NT2/D1 (cell line): ENCODE measurements around the gene SPPL3.

Experiments
- SUZ12 ChIP-seq: IDR thresholded peaks from 2 replicates; pipeline ENCODE4 v1.6.1; 2011; ENCODE audit not compliant: insufficient read length, insufficient read depth; ENCODE audit errors: extremely low read depth
- ZNF274 ChIP-seq: IDR thresholded peaks from 2 replicates; pipeline ENCODE4 v1.6.1; 2011; ENCODE audit warnings: mild to moderate bottlenecking, low read depth, low read length

DNA sequence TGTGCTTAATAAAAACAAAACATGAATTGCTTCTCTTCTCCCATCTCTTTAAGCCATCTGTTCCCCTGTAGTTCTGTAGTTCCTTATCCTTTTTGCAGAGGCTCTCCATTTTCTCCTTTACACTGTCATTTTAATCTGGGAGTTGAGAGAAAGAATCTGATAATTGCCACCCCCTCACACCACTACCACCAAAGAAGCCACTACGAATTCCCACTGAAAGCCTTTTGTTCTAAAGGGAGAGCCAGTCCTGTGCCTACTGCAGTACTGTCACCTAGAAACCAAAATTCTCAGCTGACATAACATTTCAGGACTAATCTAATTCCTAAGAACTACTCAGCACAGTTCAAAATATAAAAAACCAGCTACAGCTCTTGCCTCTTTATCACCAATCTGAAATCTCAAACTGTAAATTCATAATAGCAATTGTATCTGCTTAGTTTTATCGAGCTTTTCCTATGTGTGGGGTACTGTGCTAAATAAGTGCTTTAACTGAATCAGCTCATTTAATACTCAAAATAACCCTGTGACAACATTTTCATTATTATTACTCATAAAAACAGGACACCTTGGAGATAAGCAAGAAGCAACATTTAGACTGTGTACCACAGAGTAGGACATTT, 72.4 kb downstream of the SPPL3 start:
- TF ChIP-seq ZNF274 (no peak), SUZ12 (no peak)
